Neural progenitor cell (in vitro differentiated cells): ENCODE data around the gene DNAJC5.

Experiments
- EZH2 ChIP-seq: fragments of 200-600 bp; sonication (generic); IDR thresholded peaks from 2 replicates; pipeline ENCODE4 v1.6.1; 2017; ENCODE audit warnings: antibody characterized with exemption, mild to moderate bottlenecking, moderate library complexity
- EZH2phosphoT487 ChIP-seq: fragments of 200-600 bp; sonication (generic); IDR thresholded peaks from 2 replicates; pipeline ENCODE4 v1.6.1; 2017; ENCODE audit warnings: antibody characterized with exemption
- TF ChIP-seq, protein P1 (sequence below): fragments of 200-600 bp; sonication (generic); IDR thresholded peaks from 2 replicates; pipeline ENCODE4 v1.5.1; 2017; ENCODE audit warnings: antibody characterized with exemption, mild to moderate bottlenecking

DNA sequence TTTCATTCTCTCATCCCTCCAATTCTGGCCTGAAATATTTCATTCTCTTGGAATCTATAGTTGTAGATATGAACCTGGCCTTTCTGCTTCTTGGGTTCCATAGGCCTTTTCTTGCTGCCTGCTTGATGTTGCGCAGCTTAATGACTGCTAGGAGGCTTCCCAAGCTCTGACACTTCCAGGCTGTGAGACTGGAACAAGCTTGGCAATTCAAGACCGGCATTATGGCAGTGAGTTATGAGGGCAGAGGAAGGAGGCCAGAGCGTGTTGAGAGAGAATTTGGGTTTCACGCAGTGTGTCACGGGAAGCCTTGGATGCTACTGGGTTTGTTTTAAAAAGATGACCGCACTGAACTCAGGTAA, 948 bp upstream of the DNAJC5 start:
- TF ChIP-seq, protein P1, sequence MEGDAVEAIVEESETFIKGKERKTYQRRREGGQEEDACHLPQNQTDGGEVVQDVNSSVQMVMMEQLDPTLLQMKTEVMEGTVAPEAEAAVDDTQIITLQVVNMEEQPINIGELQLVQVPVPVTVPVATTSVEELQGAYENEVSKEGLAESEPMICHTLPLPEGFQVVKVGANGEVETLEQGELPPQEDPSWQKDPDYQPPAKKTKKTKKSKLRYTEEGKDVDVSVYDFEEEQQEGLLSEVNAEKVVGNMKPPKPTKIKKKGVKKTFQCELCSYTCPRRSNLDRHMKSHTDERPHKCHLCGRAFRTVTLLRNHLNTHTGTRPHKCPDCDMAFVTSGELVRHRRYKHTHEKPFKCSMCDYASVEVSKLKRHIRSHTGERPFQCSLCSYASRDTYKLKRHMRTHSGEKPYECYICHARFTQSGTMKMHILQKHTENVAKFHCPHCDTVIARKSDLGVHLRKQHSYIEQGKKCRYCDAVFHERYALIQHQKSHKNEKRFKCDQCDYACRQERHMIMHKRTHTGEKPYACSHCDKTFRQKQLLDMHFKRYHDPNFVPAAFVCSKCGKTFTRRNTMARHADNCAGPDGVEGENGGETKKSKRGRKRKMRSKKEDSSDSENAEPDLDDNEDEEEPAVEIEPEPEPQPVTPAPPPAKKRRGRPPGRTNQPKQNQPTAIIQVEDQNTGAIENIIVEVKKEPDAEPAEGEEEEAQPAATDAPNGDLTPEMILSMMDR, result no peak
- no peak for TF ChIP-seq EZH2phosphoT487
- no peak for TF ChIP-seq EZH2
